Activated CD4-positive, alpha-beta memory T cell treated with anti-CD3 and anti-CD28 coated beads for 36 hours (primary cell): ENCODE data around the gene SLAMF6. TPM values are rescaled to one million over a fixed set of nuclear protein-coding genes. Genes with fewer than 3 reads are reported as not detected.
A peak's percentile ranks its signal among the peaks of the same experiment; 100 is the strongest.
"Not testable (repeated sequence)": the region's sequence is repeated elsewhere in the genome, so short reads cannot be mapped to it uniquely, and the experiment has no call there.

ENCODE experiments used
- CTCF ChIA-PET: fragments of 350-600 bp; sonication (Branson Sonifier 250); formaldehyde crosslinking; loops from one replicate; lab custom pipeline; 2021; ENCODE audit warnings: antibody characterized with exemption, inconsistent platforms; lab: Charles Lee
- POLR2A ChIA-PET: fragments of 350-600 bp; sonication (Branson Sonifier 250); formaldehyde crosslinking; loops from one replicate; lab custom pipeline; 2021; ENCODE audit warnings: antibody characterized with exemption; lab: Charles Lee
- DNase-seq: peaks from one replicate; pipeline ENCODE4 v3.0.0-alpha.2; 2020
- H3K27ac Mint-ChIP-seq: one replicate; pipeline ENCODE4 v1.8.0; 2021; ENCODE audit warnings: mixed read lengths
- H3K27me3 Mint-ChIP-seq: one replicate; pipeline ENCODE4 v1.8.0; 2021; ENCODE audit warnings: mixed read lengths
- H3K36me3 Mint-ChIP-seq: one replicate; pipeline ENCODE4 v1.8.0; 2021; ENCODE audit warnings: mixed read lengths
- H3K4me1 Mint-ChIP-seq: one replicate; pipeline ENCODE4 v1.8.0; 2021; ENCODE audit warnings: low read depth, mixed read lengths
- H3K4me3 Mint-ChIP-seq: one replicate; pipeline ENCODE4 v1.8.0; 2021; ENCODE audit warnings: mild to moderate bottlenecking, mixed read lengths
- H3K9me3 Mint-ChIP-seq: one replicate; pipeline ENCODE4 v1.8.0; 2021; ENCODE audit warnings: mixed read lengths
- intact Hi-C: fragments of 100-400 bp; cut with micrococcal nuclease; formaldehyde crosslinking; loops from one replicate; pipeline ENCODE4 v1.15.1; 2023
- total RNA-seq, 2 experiments: library from RNA; stranded (reverse); gene quantifications; one replicate each; pipeline ENCODE4 v1.2.3, GENCODE V29; 2021

The SLAMF6 gene
- total RNA-seq, 2 experiments from 2014 or later: 38.3 to 40.9 TPM

DNA sequence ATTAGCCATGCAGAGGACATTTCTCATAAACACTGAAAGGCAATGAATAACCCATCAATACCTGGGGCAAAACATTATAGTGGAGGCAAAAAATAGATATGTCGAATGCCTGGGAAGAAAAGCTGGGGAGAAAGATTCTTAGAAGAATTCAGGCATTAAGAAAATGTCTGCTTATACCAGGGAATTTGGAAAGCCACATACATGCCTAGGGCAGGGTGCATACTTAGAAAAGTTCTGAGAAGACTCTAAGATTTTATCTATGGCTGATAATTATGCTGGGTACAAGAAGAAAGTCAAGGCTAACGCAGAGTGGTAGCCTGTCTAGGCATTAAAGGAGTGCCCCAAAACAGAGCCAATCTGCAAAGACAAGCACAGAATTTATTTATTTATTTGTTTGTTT, 18.4 kb downstream of the SLAMF6 start:
- peaks cover 60% of the 10 kb centered on the region for H3K4me1 Mint-ChIP-seq
- POLR2A ChIA-PET: interaction anchor here (1.5 kb wide), 1 partner anchor 30 kb away, joined by 3 read pairs; no protein-coding TSS in a partner anchor
- H3K27me3 Mint-ChIP-seq: no peaks in the 10 kb centered on the region
- DNase-seq: no peak
- no peak overlapping the region for H3K4me3 Mint-ChIP-seq
- no peak overlapping the region for H3K27ac Mint-ChIP-seq
- peaks cover 78% of the 10 kb centered on the region for H3K36me3 Mint-ChIP-seq
- H3K9me3 Mint-ChIP-seq: peaks cover 43% of the 10 kb centered on the region
- CTCF ChIA-PET: interaction anchor here (1.4 kb wide), 1 partner anchor 9 kb away, joined by 4 read pairs; no protein-coding TSS in a partner anchor
- intact Hi-C loops: no loop called here

DNA sequence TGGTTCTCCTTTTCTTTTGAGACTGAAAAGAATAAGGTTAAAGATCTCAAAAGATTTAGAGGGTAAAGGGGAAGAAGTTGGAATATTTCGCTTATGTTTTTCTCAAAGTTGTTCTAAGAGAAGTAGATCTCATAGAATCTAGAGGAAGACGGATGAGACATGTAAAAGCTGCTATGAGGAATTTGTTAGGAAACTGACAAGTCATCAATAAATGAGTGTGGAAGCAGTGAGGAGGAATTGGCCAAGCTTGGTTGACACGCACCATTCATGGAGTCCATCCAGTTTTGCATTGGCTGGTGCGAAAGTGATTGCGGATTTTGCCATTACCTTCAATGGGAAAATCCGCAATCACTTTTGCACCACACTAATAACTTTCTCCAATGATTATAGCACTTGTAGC, 20.0 kb downstream of the SLAMF6 start:
- Mint-ChIP-seq H3K9me3 (peaks cover 43% of the 10 kb centered on the region), H3K4me3 (no peak overlapping the region), H3K36me3 (peaks cover 77% of the 10 kb centered on the region), H3K4me1 (peaks cover 68% of the 10 kb centered on the region), H3K27me3 (no peaks in the 10 kb centered on the region), H3K27ac (no peak overlapping the region)
- DNase-seq: no peak
- intact Hi-C loops: no loop called here
- CTCF ChIA-PET: interaction anchor here (1.0 kb wide), 1 partner anchor 41 kb away, joined by 4 read pairs; no protein-coding TSS in a partner anchor
- POLR2A ChIA-PET: no interaction called here

DNA sequence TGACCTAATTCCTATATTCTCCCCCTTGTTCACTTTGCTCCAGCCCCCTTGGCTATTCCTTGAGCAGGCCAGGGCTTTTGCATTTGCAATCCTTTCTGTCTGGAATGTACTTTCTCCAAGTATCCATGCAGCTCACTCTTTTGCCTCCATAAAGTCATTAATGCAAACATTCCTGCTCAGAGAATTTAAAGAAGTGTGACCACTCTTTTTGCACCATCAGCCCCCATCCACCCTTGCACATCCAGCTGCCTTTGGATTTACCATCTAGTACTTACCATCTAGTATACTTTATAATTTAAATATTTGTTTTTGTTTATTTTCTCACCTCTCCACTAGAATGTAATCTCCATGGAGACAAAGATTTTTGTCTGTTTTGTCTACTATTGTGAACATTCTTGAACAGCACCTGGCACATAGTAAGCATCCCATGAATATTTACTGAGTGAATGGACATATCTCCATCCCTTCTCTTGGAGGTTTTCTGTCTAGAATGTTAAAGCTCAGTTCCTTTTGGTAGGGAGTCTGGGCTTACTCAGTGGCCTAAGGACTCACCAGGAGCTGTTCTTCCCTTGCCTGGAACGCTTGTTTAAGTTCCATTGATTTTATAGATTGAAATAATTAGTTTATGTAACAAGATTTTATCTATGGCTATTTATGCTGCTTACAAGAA, 22.6 kb downstream of the SLAMF6 start:
- H3K9me3 Mint-ChIP-seq: peaks cover 18% of the 10 kb centered on the region
- H3K27ac Mint-ChIP-seq: no peak overlapping the region
- H3K36me3 Mint-ChIP-seq: peaks cover 60% of the 10 kb centered on the region
- no peaks in the 10 kb centered on the region for H3K27me3 Mint-ChIP-seq
- peaks cover 75% of the 10 kb centered on the region for H3K4me1 Mint-ChIP-seq
- intact Hi-C loops: no loop called here
- POLR2A ChIA-PET: no interaction called here
- CTCF ChIA-PET: no interaction called here
- H3K4me3 Mint-ChIP-seq: no peak overlapping the region
- DNase-seq: no peak

DNA sequence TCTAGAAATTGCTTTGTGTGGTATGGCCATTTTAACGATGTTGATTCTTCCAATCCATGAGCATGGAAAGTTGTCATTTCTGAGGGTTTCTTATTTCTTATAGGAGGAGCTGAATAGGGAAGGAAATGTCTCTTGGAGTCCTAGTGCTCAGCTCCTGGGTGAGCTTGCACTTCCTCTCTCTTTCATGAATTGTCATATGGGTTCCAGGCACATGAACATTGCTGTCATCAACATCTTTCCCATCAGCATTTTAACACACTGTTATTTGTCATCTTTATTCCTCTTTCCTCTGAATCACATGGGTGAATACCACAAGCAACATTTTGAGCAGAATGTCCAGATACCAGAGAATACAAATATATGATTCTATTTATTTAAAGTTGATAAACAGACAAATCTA, 23.4 kb downstream of the SLAMF6 start:
- intact Hi-C loops: no loop called here
- ChIA-PET CTCF (no interaction called here), POLR2A (no interaction called here)
- Mint-ChIP-seq H3K27ac (peak overlapping the region; percentile 38), H3K9me3 (peaks cover 17% of the 10 kb centered on the region), H3K27me3 (no peaks in the 10 kb centered on the region), H3K4me3 (no peak overlapping the region), H3K4me1 (peaks cover 75% of the 10 kb centered on the region), H3K36me3 (peaks cover 55% of the 10 kb centered on the region)
- DNase-seq: no peak

DNA sequence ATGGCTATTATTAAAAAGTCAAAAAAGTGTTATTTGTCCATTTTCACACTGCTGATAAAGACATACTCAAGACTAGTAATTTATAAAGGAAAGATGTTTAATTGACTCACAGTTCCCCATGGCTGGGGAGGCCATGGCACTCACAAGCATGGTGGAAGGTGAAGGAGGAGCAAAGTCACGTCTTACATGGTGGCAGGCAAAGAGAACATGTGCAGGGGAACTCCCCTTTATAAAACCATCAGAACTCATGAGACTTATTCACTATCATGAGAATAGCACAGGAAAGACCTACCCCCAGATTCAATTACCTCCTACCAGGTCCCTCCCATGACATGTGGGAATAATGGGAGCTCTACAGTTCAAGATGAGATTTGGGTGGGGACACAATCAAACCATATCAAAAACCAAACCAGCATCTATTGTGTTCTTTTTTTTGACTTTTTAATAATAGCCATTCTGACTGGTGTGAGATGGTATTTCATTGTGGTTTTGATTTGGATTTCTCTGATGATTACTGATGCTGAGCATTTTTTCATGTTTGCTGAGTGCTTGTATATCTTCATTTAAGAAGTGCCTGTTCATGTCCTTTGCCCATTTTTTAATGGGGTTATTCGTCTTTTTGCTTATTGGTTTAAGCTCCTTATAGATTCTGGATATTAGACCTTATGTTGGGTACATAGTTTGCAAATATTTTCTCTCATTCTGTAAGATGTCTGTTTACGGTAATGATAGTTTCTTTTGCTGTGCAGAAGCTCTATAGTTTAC, 24.6 kb downstream of the SLAMF6 start:
- peaks cover 67% of the 10 kb centered on the region for H3K4me1 Mint-ChIP-seq

DNA sequence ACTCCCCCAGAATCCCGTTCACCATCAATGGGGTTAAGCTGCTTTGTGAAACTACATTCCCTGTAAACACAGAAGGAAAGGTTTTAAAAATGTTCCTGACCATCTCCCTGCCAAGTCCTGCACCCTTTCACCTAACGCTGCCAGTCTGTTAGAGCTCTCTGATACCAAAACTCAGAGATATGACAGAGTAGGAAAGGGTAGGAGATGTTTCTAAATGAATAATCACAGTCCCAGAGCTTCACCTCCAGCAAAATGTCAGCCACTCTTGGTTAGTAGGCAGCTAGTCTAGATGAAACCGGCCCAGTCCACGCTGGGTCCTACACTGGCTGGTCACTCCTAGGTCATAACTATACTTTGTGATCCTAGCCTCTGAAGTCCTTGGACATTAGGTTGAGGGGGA, 26.7 kb downstream of the SLAMF6 start:
- peak overlapping the region; percentile 63 for H3K27ac Mint-ChIP-seq
- intact Hi-C loops: loop anchor here (2.0 kb wide), 1 partner anchor 22 kb away; no protein-coding TSS in a partner anchor
- CTCF ChIA-PET: interaction anchor here (1.1 kb wide), 1 partner anchor 30 kb away, joined by 4 read pairs; no protein-coding TSS in a partner anchor
- POLR2A ChIA-PET: no interaction called here
- H3K4me3 Mint-ChIP-seq: no peak overlapping the region
- no peak for DNase-seq
- peaks cover 49% of the 10 kb centered on the region for H3K4me1 Mint-ChIP-seq
- peaks cover 17% of the 10 kb centered on the region for H3K9me3 Mint-ChIP-seq
- no peaks in the 10 kb centered on the region for H3K27me3 Mint-ChIP-seq
- H3K36me3 Mint-ChIP-seq: peaks cover 31% of the 10 kb centered on the region

More for the DNA sequence above, 24.6 kb downstream of the SLAMF6 start:
- POLR2A ChIA-PET, CTCF ChIA-PET, H3K4me3 Mint-ChIP-seq, H3K27me3 Mint-ChIP-seq, DNase-seq, intact Hi-C loops, H3K27ac Mint-ChIP-seq: not testable (repeated sequence)
- peaks cover 17% of the 10 kb centered on the region for H3K9me3 Mint-ChIP-seq
- peaks cover 46% of the 10 kb centered on the region for H3K36me3 Mint-ChIP-seq

DNA sequence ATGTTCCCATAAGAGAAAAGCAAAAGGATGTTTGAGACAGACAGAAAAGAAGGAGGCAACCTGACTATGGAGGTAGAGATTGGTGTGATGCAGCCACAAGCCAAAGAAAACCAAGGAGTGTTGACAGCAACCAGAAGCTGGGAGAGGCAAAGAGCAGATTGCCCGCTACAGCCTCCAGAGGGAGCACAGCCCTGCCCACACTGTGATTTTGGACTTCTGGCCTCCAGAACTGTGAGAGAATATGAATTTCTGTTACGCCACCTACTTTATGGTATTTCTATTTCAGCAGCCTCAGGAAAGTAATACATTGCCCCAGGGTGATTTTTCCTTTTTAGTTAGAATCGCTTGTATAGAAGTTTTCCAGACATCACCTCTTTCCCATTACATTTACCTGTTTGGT, 28.4 kb downstream of the SLAMF6 start:
- no peak for DNase-seq
- intact Hi-C loops: no loop called here
- H3K4me3 Mint-ChIP-seq: no peak overlapping the region
- peaks cover 34% of the 10 kb centered on the region for H3K36me3 Mint-ChIP-seq
- no peaks in the 10 kb centered on the region for H3K27me3 Mint-ChIP-seq
- ChIA-PET POLR2A (interaction anchor here (0.5 kb wide), 1 partner anchor 51 kb away, joined by 3 read pairs; no protein-coding TSS in a partner anchor), CTCF (no interaction called here)
- H3K9me3 Mint-ChIP-seq: peaks cover 16% of the 10 kb centered on the region
- no peak overlapping the region for H3K27ac Mint-ChIP-seq
- H3K4me1 Mint-ChIP-seq: peaks cover 45% of the 10 kb centered on the region

DNA sequence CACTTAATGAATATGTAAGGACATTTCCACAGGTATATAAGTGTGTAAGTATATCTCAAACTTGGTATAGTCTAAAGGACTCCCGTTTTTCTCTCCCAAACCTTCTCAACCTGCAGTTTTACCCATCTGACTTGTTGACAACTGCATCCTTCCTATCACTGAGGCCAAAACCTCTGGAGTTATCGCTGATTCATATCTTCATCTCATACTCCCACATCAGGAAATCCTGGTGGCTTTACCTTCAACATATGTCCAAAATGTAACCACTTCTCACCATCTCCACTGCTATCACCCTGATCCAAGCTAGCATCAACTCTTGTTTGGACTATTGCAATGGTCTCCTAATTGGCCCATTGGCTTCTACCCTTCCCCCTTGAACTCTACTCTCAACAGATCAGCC, 30.4 kb downstream of the SLAMF6 start:
- no peak overlapping the region for H3K4me3 Mint-ChIP-seq
- intact Hi-C loops: no loop called here
- POLR2A ChIA-PET: no interaction called here
- H3K4me1 Mint-ChIP-seq: peaks cover 32% of the 10 kb centered on the region
- no peak for DNase-seq
- no peaks in the 10 kb centered on the region for H3K27me3 Mint-ChIP-seq
- no peaks in the 10 kb centered on the region for H3K9me3 Mint-ChIP-seq
- peaks cover 30% of the 10 kb centered on the region for H3K36me3 Mint-ChIP-seq
- H3K27ac Mint-ChIP-seq: no peak overlapping the region
- CTCF ChIA-PET: no interaction called here

DNA sequence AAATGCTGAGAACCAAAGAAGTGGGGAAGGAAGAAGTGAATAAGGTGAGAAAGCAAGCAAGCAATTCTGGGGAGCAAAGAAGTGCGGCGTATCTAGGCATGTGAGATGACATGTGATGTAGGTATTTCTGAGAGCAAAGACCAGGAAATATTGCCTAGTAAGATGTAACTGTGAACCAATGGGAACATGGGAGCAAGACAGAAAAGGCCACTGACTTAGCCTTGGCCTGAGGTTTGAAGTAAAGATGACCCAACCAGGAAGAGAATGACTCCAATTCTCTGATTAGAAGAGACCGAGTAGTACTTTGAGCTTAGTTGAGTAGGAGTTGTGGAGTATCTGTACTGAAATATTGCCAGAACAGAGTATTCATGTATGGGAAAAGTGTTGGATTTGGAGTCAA, 31.1 kb downstream of the SLAMF6 start:
- intact Hi-C loops: no loop called here
- no peak overlapping the region for H3K4me3 Mint-ChIP-seq
- no peaks in the 10 kb centered on the region for H3K9me3 Mint-ChIP-seq
- H3K36me3 Mint-ChIP-seq: peaks cover 32% of the 10 kb centered on the region
- DNase-seq: no peak
- ChIA-PET CTCF (no interaction called here), POLR2A (no interaction called here)
- no peak overlapping the region for H3K27ac Mint-ChIP-seq
- no peaks in the 10 kb centered on the region for H3K27me3 Mint-ChIP-seq
- H3K4me1 Mint-ChIP-seq: peaks cover 28% of the 10 kb centered on the region

DNA sequence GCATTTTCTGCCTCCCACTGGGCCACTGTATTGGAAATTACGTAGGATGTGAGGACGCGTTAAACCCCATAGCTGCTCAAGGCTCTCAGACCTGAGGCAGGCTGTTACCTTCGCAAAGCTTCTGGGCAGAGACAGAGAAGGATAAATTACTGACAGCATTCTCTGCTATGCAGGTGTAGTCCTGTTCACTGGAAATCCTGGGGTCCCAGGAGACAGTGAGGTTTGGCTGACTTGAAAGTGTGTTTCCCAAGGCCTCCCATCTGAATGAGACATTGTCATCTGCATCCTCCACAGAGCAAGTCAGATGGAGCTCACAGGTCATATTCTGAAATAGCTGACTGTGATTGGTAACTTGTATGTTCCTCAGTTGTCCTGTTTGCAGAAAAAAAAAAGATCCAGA, 32.0 kb downstream of the SLAMF6 start:
- Mint-ChIP-seq H3K27me3 (no peaks in the 10 kb centered on the region), H3K9me3 (no peaks in the 10 kb centered on the region), H3K4me3 (no peak overlapping the region), H3K4me1 (peaks cover 23% of the 10 kb centered on the region), H3K36me3 (peaks cover 38% of the 10 kb centered on the region), H3K27ac (no peak overlapping the region)
- no peak for DNase-seq
- POLR2A ChIA-PET: no interaction called here
- intact Hi-C loops: no loop called here
- CTCF ChIA-PET: no interaction called here

DNA sequence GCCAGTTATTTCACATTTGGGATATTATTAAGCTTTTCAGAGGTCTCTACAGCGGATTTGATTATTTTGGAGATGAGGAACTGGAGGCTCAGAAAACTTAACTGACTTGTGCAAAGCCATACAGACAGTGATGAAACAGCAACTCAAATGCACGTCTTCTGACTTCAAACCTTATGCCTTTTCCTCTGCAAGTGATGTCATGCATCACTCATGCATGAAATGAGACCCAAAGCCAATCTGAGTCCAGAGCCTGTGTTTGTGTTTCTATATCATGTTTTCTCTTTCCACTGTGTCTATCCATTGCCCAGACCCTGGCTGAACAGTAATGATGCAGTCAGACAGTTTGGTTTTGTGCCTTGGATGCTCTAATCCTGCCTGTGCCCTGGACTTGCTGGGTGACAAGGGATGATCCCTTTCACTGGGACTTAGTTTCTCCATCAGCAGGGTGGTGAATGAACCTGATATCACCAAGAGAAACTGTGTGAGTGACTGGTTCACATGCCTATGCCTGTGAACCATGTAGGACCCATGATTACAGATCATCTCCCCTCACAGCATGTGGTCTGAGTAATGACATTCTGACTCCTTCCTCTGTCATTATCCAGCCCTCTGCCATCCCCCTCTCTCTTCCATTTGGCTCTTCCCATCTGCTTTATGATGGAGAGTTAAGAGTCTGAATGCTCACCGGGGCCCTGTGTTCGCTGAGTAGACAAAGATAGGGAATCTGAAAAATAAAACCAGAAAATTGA, 33.4 kb downstream of the SLAMF6 start:
- Mint-ChIP-seq H3K4me3 (no peak overlapping the region), H3K36me3 (peaks cover 43% of the 10 kb centered on the region), H3K4me1 (peaks cover 14% of the 10 kb centered on the region), H3K9me3 (no peaks in the 10 kb centered on the region), H3K27ac (peak overlapping the region; percentile 35), H3K27me3 (no peaks in the 10 kb centered on the region)
- intact Hi-C loops: no loop called here
- no peak for DNase-seq
- CTCF ChIA-PET: no interaction called here
- POLR2A ChIA-PET: no interaction called here
